HG03039 (cell line): ENCODE measurements around the gene LRRC3.
"Not testable (repeated sequence)": the region's sequence is repeated elsewhere in the genome, so short reads cannot be mapped to it uniquely, and the experiment has no call there.

Source experiments
- ATAC-seq: cut with Tn5 transposase; IDR thresholded peaks from one replicate; pipeline ENCODE4 v1.9.1; 2021; ENCODE audit warnings: mild to moderate bottlenecking, moderate library complexity; ENCODE audit not compliant: unreplicated experiment

The LRRC3 gene

GRCh38 chr21:44495611-44496563, 40.6 kb downstream of the LRRC3 start:
- no peak for ATAC-seq

DNA sequence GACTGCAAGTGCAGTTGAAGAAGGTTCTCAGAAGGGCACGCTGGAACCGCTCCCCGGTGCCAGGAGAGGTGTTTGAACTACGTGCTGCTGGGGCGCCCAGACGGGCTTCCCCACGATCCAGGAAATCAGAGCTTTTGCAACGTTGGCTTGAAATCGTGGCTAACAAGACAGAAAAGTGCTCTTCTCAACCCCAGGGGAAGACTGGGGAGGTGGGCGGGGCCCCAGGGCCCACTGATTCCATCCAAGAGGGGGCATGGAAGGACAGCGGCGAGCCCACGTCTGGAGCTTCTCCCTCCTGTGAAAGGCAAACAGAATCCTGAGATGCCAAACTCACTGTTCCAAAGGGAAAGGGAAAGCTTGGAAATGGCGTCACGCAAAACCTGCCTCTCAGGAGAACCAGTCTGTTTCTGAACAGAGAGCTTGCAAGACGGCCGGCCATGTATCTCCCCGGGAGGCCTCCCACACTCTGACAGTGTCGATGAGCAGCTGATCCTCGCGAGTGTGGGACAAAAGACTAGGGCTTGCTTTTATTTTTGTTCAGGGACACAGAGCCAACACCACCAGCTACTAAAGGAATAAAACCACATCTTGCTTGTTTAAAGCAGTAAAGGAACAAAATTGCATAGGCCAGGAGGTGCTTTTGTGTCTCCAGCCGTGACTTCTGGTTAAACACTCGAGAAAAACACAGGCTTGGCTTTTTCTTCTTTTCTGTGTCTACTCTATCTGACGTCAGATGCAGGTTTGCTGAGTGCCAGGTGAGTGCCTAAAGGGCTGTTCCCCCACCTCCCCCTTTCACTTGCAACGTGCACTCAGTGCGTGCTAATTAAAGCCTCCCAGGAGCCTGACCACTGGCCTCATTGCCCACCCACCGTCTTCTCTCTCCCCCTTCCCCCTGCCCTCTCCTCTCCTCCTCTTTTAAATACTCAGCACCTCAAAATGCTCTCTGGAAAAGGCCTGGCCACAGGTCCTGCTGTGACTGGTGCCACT, 41.5 kb downstream of the LRRC3 start:
- ATAC-seq = no peak

DNA sequence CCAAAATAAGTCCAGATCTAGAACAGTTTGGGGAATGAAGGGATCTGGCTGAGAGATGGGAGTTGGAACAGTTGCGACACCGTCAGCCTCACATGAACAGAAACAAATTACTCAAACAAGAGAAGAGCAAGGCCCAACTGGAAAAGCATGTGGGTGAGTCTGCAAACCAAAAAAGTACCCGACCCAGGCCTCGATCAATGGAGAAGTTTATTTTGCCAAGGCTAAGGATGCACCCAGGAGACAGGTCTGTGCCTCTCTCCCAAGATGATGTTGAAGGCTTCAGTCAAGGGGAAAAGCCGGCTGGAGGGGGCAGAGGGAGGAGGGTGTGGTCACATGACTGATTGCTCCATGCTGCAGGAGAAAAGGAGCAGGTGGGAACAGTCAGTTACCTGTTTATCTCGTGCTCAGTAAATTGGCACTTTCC, 42.4 kb downstream of the LRRC3 start:
- ATAC-seq = no peak

GRCh38 chr21:44498280-44499210, 43.2 kb downstream of the LRRC3 start:
- no peak for ATAC-seq

- ATAC-seq = no peak
Observed at GRCh38 chr21:44499211-44499560, 43.9 kb downstream of the LRRC3 start.

- no peak for ATAC-seq
Observed at GRCh38 chr21:44499631-44500030, 44.3 kb downstream of the LRRC3 start.

DNA sequence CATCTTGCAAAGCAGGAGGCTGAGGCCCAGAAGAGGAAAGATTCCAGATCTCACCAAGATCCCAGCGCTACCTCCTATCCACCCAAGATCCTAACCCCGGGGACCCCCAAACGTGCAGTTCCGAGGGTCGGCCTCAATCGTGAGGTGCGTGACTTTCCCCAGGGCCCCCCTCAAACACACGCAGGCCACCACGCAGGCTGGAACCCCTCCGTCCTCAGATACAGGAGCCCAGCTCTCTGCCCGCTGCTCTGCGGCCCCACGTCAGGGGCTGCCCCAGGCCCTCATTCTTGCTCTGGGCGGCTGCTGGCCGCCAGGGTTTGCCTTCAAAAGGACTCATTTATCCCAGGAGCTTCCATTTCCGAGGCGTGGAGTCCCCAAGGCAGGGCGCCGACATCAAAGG, 44.8 kb downstream of the LRRC3 start:
- no peak for ATAC-seq

DNA sequence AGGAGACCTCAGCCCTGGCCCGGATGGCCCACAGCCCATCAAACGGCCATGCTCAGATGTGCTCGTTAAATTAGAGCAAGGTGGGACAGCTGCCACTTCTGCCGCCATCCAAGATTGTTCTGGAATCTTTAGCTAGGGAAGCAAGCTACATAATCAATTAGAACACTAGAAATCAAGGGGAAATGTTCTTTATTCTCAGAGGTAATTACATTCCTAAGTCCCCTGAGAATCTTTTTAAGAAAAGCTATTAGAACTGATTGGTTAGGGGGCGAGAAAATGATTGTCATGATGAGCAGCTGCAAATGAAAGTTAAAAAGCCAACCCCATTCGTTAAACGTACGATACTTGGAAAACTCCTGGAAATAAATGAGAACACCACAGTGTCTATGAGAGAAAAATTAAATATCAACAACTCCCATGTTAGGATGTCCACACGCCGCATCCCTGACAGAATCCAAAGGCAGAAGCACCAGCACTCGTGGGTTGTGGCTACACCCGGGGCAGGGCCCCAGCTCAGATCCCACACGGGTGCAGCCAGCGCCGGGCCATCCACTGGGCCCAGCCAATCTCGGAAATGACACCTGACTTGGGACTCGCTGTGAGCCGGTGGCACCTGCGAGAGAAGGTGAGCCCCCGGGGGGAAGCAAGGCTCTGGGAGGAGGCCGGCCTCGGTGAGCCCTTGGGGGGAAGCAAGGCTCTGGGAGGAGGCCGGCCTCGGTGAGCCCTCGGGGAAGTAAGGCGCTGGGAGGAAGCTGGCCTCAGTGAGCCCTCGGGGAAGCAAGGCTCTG, 47.1 kb downstream of the LRRC3 start:
- no peak for ATAC-seq

DNA sequence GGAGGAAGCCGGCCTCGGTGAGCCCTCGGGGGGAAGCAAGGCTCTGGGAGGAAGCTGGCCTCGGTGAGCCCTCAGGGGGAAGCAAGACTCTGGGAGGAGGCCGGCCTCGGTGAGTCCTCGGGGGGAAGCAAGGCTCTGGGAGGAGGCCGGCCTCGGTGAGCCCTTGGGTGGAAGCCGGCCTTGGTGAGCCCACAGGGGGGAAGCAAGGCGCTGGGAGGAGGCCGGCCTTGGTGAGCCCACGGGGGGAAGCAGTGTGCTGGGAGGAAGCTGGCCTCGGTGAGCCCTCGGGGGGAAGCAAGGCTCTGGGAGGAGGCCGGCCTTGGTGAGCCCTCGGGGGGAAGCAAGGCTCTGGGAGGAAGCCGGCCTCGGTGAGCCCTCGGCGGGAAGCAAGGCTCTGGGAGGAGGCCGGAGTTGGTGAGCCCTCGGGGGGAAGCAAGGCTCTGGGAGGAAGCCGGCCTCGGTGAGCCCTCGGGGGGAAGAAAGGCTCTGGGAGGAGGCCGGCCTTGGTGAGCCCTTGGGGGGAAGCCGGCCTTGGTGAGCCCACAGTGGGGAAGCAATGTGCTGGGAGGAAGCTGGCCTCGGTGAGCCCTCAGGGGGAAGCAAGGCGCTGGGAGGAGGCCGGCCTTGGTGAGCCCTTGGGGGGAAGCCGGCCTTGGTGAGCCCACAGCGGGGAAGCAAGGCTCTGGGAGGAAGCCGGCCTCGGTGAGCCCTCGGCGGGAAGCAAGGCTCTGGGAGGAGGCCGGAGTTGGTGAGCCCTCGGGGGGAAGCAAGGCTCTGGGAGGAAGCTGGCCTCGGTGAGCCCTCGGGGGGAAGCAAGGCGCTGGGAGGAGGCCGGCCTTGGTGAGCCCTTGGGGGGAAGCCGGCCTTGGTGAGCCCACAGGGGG, 47.9 kb downstream of the LRRC3 start:
- ATAC-seq = not testable (repeated sequence)

DNA sequence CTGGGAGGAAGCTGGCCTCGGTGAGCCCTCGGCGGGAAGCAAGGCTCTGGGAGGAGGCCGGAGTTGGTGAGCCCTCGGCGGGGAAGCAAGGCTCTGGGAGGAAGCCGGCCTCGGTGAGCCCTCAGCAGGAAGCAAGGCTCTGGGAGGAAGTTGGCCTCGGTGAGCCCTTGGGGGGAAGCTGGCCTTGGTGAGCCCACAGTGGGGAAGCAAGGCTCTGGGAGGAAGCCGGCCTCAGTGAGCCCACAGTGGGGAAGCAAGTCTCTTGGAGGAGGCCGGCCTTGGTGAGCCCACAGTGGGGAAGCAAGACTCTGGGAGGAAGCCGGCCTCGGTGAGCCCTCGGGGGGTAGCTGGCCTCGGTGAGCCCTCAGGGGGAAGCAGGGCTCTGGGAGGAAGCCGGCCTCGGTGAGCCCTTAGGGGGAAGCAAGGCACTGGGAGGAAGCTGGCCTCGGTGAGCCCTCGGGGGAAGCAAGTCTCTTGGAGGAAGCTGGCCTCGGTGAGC, 48.6 kb downstream of the LRRC3 start:
- ATAC-seq = no peak

- no peak for ATAC-seq
Observed at GRCh38 chr21:44505673-44506278, 50.5 kb downstream of the LRRC3 start.

GRCh38 chr21:44506279-44507255, 51.3 kb downstream of the LRRC3 start:
- ATAC-seq = no peak

DNA sequence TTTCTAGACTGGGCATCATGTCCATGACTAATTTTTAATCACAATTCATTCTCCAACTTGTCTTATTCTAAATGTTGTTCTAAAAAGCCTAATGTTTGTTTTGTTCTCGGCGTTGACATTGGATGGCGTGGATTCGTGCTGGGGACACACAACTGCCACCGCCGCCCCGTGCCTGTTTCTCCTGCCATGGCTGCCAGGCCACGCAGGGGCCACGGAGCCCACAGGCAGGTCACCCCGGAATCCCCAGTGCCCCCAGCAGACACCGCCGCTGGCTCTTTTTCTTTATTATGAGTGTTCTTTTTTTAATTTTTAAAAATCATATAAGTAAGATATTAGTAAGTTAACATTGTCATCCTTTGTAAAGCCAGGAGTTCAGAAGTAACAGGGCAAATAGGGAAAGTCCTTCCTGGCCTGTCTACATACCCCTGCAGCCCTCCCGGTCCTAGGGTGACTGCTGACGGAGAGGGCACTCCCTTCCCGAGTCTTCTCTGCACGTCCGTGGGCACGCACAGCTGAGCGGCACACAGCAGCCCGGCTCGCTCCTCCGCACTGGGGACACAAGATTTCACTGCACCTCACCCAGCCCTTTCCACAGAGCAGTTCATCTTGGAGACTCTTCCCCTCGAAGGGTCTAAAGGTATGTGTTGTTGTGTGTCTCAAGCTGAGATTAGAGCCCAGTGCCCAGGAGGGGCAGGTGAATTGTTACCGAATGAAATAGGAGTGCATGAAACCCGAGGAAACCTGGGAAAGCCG, 52.5 kb downstream of the LRRC3 start:
- ATAC-seq = no peak

DNA sequence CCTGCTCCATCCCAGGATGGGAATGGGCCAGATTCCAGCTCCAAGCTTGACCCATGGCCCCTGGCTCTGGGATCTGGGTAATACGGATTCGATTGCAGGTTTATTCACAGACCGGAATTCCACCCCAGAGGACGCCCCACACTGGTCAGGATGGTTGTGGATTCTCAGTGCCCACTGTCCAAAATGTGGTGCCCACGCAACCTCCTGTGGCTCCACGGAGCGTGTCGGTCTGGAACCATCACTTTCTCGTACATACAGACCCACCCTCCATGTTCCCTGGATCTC, 53.1 kb downstream of the LRRC3 start:
- no peak for ATAC-seq

DNA sequence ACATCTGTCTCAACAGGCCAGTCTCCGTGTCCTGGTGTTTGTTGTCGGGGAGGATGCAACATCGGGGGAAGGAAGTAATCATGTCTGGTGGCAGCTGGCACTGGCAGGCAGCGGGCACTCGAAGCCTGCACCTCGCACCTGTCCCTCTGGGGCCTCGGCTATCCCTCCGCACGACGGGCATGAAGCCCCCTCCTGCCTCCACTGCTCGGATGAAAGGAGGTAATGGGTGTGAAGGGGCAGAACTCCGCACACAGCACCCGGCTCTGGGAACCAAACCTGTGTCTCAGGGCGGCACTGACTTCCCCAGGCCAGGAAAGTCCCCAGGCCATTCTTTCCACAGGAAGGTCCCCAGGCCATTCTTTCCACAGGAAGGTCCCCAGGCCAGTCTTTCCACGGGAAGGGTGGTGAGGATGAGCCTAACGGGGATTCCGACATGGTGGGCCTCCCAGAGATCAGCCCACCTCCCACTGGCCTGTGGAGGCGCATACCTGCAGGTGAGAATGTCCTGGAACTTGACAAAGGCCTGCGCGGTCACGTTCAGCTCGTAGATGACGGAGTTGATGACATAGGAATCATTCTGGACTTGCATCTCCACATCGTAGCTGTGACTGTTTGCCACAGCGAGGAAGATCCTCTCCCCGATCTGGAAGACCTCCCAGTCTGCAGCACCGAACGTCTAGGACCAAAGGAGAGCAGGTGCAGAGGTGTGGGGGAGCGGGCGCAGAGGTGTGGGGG, 53.6 kb downstream of the LRRC3 start:
- ATAC-seq = no peak

DNA sequence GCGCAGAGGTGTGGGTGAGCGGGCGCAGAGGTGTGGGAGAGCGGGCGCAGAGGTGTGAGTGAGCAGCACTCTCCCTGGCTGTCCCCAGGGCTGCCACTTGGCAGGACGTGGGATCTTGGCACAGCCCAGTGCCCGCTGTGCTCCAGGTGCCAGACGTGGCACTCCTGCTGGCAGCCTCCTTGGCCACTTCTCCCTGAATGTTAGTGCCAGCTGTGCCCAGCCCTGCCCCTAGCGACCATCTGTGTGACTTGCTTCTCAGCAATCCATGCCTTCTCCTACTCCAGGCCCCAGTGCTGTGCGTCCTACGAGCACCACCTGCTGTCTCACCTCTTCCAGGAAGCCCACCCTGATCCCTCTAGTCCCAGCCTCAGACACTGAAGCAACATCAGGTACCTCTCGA, 54.2 kb downstream of the LRRC3 start:
- ATAC-seq = no peak
